H1 (cell line): ENCODE results near the gene CRCP. TPM values are rescaled to one million over a fixed set of nuclear protein-coding genes. Genes with fewer than 3 reads are reported as not detected.

Experiments used
- CTCF ChIA-PET: fragments of 300-600 bp; sonication (Branson Sonifier 250); formaldehyde crosslinking; loops from one replicate; lab custom pipeline; 2021; ENCODE audit not compliant: partially characterized antibody; lab: Charles Lee
- POLR2A ChIA-PET: fragments of 300-600 bp; sonication (Branson Sonifier 250); formaldehyde crosslinking; loops from one replicate; lab custom pipeline; 2021; ENCODE audit warnings: inconsistent platforms; ENCODE audit not compliant: partially characterized antibody; lab: Charles Lee
- DNase-seq, 2 experiments: peaks; one replicate each; pipeline versions ENCODE4 v3.0.0 to v3.0.0-alpha.2; 2010 to 2022; ENCODE audit warnings: low spot score in 2 of 2, low read depth in 1 of 2, mixed read lengths in 1 of 2
- FAIRE-seq: peaks from 2 replicates; lab custom pipeline; 2011; peaks lifted over from hg19 to GRCh38; lab: Jason Lieb, UNC
- H2AFZ ChIP-seq: 2 replicates; pipeline ENCODE4 v1.8.1; 2012; ENCODE audit warnings: low read length, inconsistent platforms
- H2AK5ac ChIP-seq: 2 replicates; pipeline ENCODE4 v1.6.1; 2013; ENCODE audit warnings: low read depth, low read length
- H2BK120ac ChIP-seq: replicated peaks from 2 replicates; pipeline ENCODE3; 2013; ENCODE audit warnings: low read depth, low read length, inconsistent platforms
- H2BK12ac ChIP-seq: 2 replicates; pipeline ENCODE4 v1.6.1; 2013; ENCODE audit warnings: low read depth, low read length
- H2BK15ac ChIP-seq: 2 replicates; pipeline ENCODE4 v1.6.1; 2013; ENCODE audit warnings: low read length
- H2BK20ac ChIP-seq: 2 replicates; pipeline ENCODE4 v1.6.1; 2013; ENCODE audit warnings: low read length
- H2BK5ac ChIP-seq: 2 replicates; pipeline ENCODE4 v1.6.1; 2013; ENCODE audit warnings: low read depth, low read length
- H3K14ac ChIP-seq: 2 replicates; pipeline ENCODE4 v1.6.1; 2013; ENCODE audit warnings: inconsistent platforms; ENCODE audit not compliant: insufficient read length
- H3K18ac ChIP-seq: 2 replicates; pipeline ENCODE4 v1.6.1; 2013; ENCODE audit warnings: low read length; ENCODE audit errors: extremely low read depth
- H3K23ac ChIP-seq: 2 replicates; pipeline ENCODE4 v1.6.1; 2013; ENCODE audit warnings: inconsistent platforms; ENCODE audit not compliant: insufficient read length
- H3K23me2 ChIP-seq: 2 replicates; pipeline ENCODE4 v1.6.1; 2013; ENCODE audit warnings: low read depth, low read length
- H3K27ac ChIP-seq: 2 replicates; pipeline ENCODE4 v1.6.1; 2011; ENCODE audit warnings: low read depth, low read length, inconsistent platforms
- H3K27me3 ChIP-seq, 4 experiments: replicated peaks in 1 of 4; 1 replicate in 1 of 4; 2 replicates in 3 of 4; pipeline versions ENCODE4 v1.6.1 to v1.8.1; 2011 to 2013; ENCODE audit warnings: low read length in 3 of 4, mild to moderate bottlenecking in 3 of 4, inconsistent platforms in 2 of 4, mixed read lengths in 2 of 4, moderate library complexity in 1 of 4; ENCODE audit not compliant: control insufficient read depth in 3 of 4, insufficient read depth in 3 of 4; ENCODE audit errors: extremely low read depth in 1 of 4
- H3K36me3 ChIP-seq, 4 experiments: 2 replicates each; pipeline versions ENCODE4 v1.6.1 to v1.8.1; 2011 to 2013; ENCODE audit warnings: mild to moderate bottlenecking in 4 of 4, low read length in 3 of 4, moderate library complexity in 2 of 4, control low read depth in 1 of 4, inconsistent platforms in 1 of 4; ENCODE audit not compliant: insufficient read depth in 4 of 4, control insufficient read depth in 2 of 4
- H3K4ac ChIP-seq: replicated peaks from 2 replicates; pipeline ENCODE3; 2013; ENCODE audit warnings: low read length, low read depth, mixed read lengths, inconsistent platforms; ENCODE audit not compliant: insufficient read length
- H3K4me1 ChIP-seq, 4 experiments: replicated peaks in 1 of 4; 1 replicate in 1 of 4; 2 replicates in 3 of 4; pipeline versions ENCODE4 v1.6.1 to v1.8.1; 2011 to 2013; ENCODE audit warnings: low read length in 3 of 4, inconsistent platforms in 2 of 4, mixed read lengths in 1 of 4; ENCODE audit not compliant: insufficient read depth in 4 of 4, control insufficient read depth in 3 of 4
- H3K4me2 ChIP-seq, 2 experiments: 2 replicates each; pipeline versions ENCODE4 v1.6.1 to v1.8.1; 2011 to 2013; ENCODE audit warnings: low read depth in 2 of 2, low read length in 2 of 2, control low read depth in 1 of 2, inconsistent platforms in 1 of 2, mild to moderate bottlenecking in 1 of 2; ENCODE audit not compliant: insufficient read depth in 1 of 2
- H3K4me3 ChIP-seq, 4 experiments: fragments of 200-600, 300-600 bp in 1 of 4; sonication (generic), shearing (Covaris generic), sonication (Bioruptor Twin) in 1 of 4; 2 replicates each; pipeline versions ENCODE4 v1.5.1 to v1.8.1; 2011 to 2016; ENCODE audit warnings: low read length in 4 of 4, low read depth in 3 of 4, control low read depth in 2 of 4, inconsistent platforms in 2 of 4, mild to moderate bottlenecking in 2 of 4, mixed read lengths in 1 of 4, moderate library complexity in 1 of 4; ENCODE audit not compliant: insufficient read depth in 2 of 4; ENCODE audit errors: extremely low read depth in 1 of 4
- H3K56ac ChIP-seq: replicated peaks from 2 replicates; pipeline ENCODE3; 2013; ENCODE audit warnings: low read depth, mild to moderate bottlenecking, mixed read lengths, low read length, inconsistent platforms; ENCODE audit not compliant: insufficient read length
- H3K79me1 ChIP-seq: 2 replicates; pipeline ENCODE4 v1.6.1; 2013; ENCODE audit warnings: low read depth, low read length, control low read depth
- H3K79me2 ChIP-seq, 2 experiments: 2 replicates each; pipeline versions ENCODE4 v1.6.1 to v1.8.1; 2012 to 2013; ENCODE audit warnings: low read length in 2 of 2, mild to moderate bottlenecking in 2 of 2, inconsistent platforms in 1 of 2; ENCODE audit not compliant: insufficient read depth in 2 of 2, control insufficient read depth in 1 of 2
- H3K9ac ChIP-seq, 4 experiments: replicated peaks in 1 of 4; 1 replicate in 1 of 4; 2 replicates in 3 of 4; pipeline versions ENCODE4 v1.6.1 to v1.8.1; 2011 to 2013; ENCODE audit warnings: low read depth in 3 of 4, low read length in 3 of 4, control low read depth in 2 of 4, mild to moderate bottlenecking in 2 of 4, moderate library complexity in 2 of 4, inconsistent platforms in 1 of 4; ENCODE audit errors: extremely low read depth in 1 of 4
- H3K9me3 ChIP-seq, 2 experiments: 2 replicates each; pipeline versions ENCODE4 v1.6.1 to v1.8.1; 2012 to 2013; ENCODE audit warnings: mild to moderate bottlenecking in 2 of 2, moderate library complexity in 2 of 2, control low read depth in 1 of 2, inconsistent platforms in 1 of 2, low read depth in 1 of 2, low read length in 1 of 2, mixed read lengths in 1 of 2; ENCODE audit not compliant: insufficient read depth in 2 of 2
- H4K20me1 ChIP-seq, 2 experiments: replicated peaks in 1 of 2; 2 replicates each; pipeline versions ENCODE3 to v1.8.1; 2011 to 2013; ENCODE audit warnings: inconsistent platforms in 2 of 2, low read length in 2 of 2, mild to moderate bottlenecking in 1 of 2; ENCODE audit not compliant: insufficient read depth in 2 of 2, control insufficient read depth in 1 of 2
- H4K5ac ChIP-seq: 2 replicates; pipeline ENCODE4 v1.6.1; 2013; ENCODE audit warnings: low read length, low read depth, mixed read lengths, inconsistent platforms; ENCODE audit not compliant: insufficient read length
- H4K8ac ChIP-seq: 2 replicates; pipeline ENCODE4 v1.8.0; 2013; ENCODE audit warnings: mild to moderate bottlenecking, moderate library complexity, low read length, inconsistent platforms; ENCODE audit not compliant: insufficient read depth; ENCODE audit errors: extremely low read depth
- H4K91ac ChIP-seq: replicated peaks from 2 replicates; pipeline ENCODE3; 2013; ENCODE audit warnings: low read length, mixed read lengths, inconsistent platforms; ENCODE audit not compliant: insufficient read length
- BCL11A ChIP-seq, 2 experiments: IDR thresholded peaks; one replicate each; pipeline ENCODE4 v1.6.1; 2011; ENCODE audit warnings: low read depth in 2 of 2, low read length in 2 of 2, mild to moderate bottlenecking in 2 of 2
- BRCA1 ChIP-seq: IDR thresholded peaks from 2 replicates; pipeline ENCODE4 v1.6.1; 2012; ENCODE audit warnings: low read depth, low read length, improper control_type of control experiment
- CHD2 ChIP-seq: IDR thresholded peaks from 2 replicates; pipeline ENCODE4 v1.6.1; 2012; ENCODE audit warnings: low read length, improper control_type of control experiment
- JUND ChIP-seq: IDR thresholded peaks from 2 replicates; pipeline ENCODE4 v1.6.1; 2011; ENCODE audit warnings: mild to moderate bottlenecking, improper control_type of control experiment, low read length
- NANOG ChIP-seq: IDR thresholded peaks from 2 replicates; pipeline ENCODE4 v1.6.1; 2011; ENCODE audit warnings: low read length, low read depth, mild to moderate bottlenecking, inconsistent platforms; ENCODE audit not compliant: insufficient read depth, poor library complexity, severe bottlenecking
- RAD21 ChIP-seq, 2 experiments: IDR thresholded peaks in 1 of 2; conservative IDR thresholded peaks in 1 of 2; 2 replicates each; pipeline ENCODE4 v1.6.1; 2011; ENCODE audit warnings: low read depth in 2 of 2, low read length in 2 of 2, improper control_type of control experiment in 1 of 2, inconsistent platforms in 1 of 2, mild to moderate bottlenecking in 1 of 2, moderate library complexity in 1 of 2
- RFX5 ChIP-seq: IDR thresholded peaks from 2 replicates; pipeline ENCODE4 v1.6.1; 2011; ENCODE audit warnings: low read depth, low read length, improper control_type of control experiment, borderline replicate concordance
- RXRA ChIP-seq: IDR thresholded peaks from 2 replicates; pipeline ENCODE4 v1.6.1; 2011; ENCODE audit warnings: low read depth, mild to moderate bottlenecking, low read length, moderate library complexity; ENCODE audit not compliant: insufficient read depth
- SIN3A ChIP-seq, 2 experiments: IDR thresholded peaks in 1 of 2; conservative IDR thresholded peaks in 1 of 2; 2 replicates each; pipeline ENCODE4 v1.6.1; 2011 to 2012; ENCODE audit warnings: low read length in 2 of 2, improper control_type of control experiment in 1 of 2, low read depth in 1 of 2, mild to moderate bottlenecking in 1 of 2
- SUZ12 ChIP-seq: fragments of 200-600 bp; sonication (generic); IDR thresholded peaks from 2 replicates; pipeline ENCODE4 v1.6.1; 2012; ENCODE audit warnings: mild to moderate bottlenecking, inconsistent platforms, low read length, moderate library complexity, mixed read lengths
- WGBS, 2 experiments: shearing (Covaris generic) in 1 of 2; methylation state at CpG; one replicate each; pipeline versions ENCODE4 v1.1.6 to v1.1.7; 2013 to 2015; ENCODE audit warnings: low lambda C conversion rate in 2 of 2, mixed read lengths in 2 of 2, inconsistent platforms in 1 of 2, low coverage in 1 of 2, missing lambda C conversion rate in 1 of 2; ENCODE audit not compliant: insufficient replicate concordance in 2 of 2, insufficient coverage in 1 of 2, insufficient read length in 1 of 2; ENCODE audit errors: extremely low coverage in 1 of 2, missing lambda C conversion rate in 1 of 2; 5-methylcytosine and 5-hydroxymethylcytosine counted together
- polyA plus RNA-seq, 7 experiments: library from polyadenylated mRNA; depleted of rRNA in 3 of 7; stranded (reverse) in 5 of 7; unstranded in 2 of 7; fragments of >200 nt in 5 of 7; fragments of 200-250 nt in 2 of 7; gene quantifications; 1 replicate in 5 of 7; 2 replicates in 1 of 7; 4 replicates in 1 of 7; pipeline versions ENCODE4 v1.2.1 to v1.2.3, GENCODE V29; 2011 to 2013; ENCODE audit warnings: missing spikeins in 2 of 7, mixed read lengths in 2 of 7
- total RNA-seq: library from RNA; stranded (reverse); fragmentation: NEBNext Ultra II Directional; extraction: Animal tissue kit (Norgen Biotek cat#: 25700); gene quantifications from 2 replicates; pipeline ENCODE4 v1.2.1, GENCODE V29; 2021
- TF ChIP-seq, protein P1 (sequence below): IDR thresholded peaks from 2 replicates; pipeline ENCODE4 v1.6.1; 2012; ENCODE audit warnings: low read length, inconsistent platforms
- TF ChIP-seq, protein P2 (sequence below): IDR thresholded peaks from 2 replicates; pipeline ENCODE4 v1.6.1; 2012; ENCODE audit warnings: inconsistent platforms

CRCP gene
- total and polyA plus RNA-seq, 2 of the 8 experiments (the other 6 are each of a cell fraction or from before 2014, with no cell fraction given) = 15.0 to 29.3 TPM

DNA sequence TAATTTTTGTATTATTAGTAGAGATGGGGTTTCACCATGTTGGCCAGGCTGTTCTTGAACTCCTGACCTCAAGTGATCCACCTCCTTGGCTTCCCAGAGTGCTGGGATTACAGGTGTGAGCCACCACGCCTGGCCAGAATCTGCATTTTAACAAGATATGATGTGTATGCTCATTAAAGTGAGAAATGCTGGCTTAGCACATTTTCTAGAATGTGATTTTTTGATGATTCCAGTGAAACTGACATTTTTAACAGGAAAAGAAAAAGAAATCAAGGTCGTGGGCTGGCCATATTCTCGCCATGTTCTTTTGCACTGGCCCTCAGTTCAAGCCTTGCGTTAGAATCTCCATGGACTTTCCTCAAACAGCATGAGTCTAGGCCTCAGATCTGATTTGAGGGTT, 72.3 kb downstream of the CRCP start:
- Histone ChIP-seq H3K79me2 (no peaks in the 10 kb centered on the region), H2AFZ (no peak overlapping the region), H3K4me3 (no peak overlapping the region), H3K27me3 (no peaks in the 10 kb centered on the region), H3K4me2 (no peak overlapping the region), H4K8ac (no peak overlapping the region), H2BK20ac (no peak overlapping the region), H3K79me1 (no peaks in the 10 kb centered on the region), H2AK5ac (no peak overlapping the region), H3K14ac (no peak overlapping the region), H3K4me1 (no peaks in the 10 kb centered on the region), H3K56ac (no peak overlapping the region), H3K4ac (no peak overlapping the region), H3K18ac (no peak overlapping the region), H3K9ac (no peak overlapping the region), H4K5ac (no peak overlapping the region)
- FAIRE-seq = no peak
- POLR2A ChIA-PET = no interaction called here
- CTCF ChIA-PET = no interaction called here
- TF ChIP-seq SUZ12 (no peak), NANOG (no peak), SIN3A (conservative IDR thresholded peaks at IDR 0.05 in 1 of 2, IDR thresholded peaks at IDR 0.05 in 1 of 2; ENCODE audit: low read depth in 1 of 2, low read length in 2 of 2) (no peak), BCL11A (IDR thresholded peaks at IDR 0.05; ENCODE audit: low read depth in 2 of 2, low read length in 2 of 2) (no peak), BRCA1 (no peak), CHD2 (no peak), JUND (no peak), RXRA (no peak), RFX5 (no peak), RAD21 (IDR thresholded peaks at IDR 0.05 in 1 of 2, conservative IDR thresholded peaks at IDR 0.05 in 1 of 2; ENCODE audit: low read depth in 2 of 2, low read length in 2 of 2) (no peak)
- TF ChIP-seq, protein P1, sequence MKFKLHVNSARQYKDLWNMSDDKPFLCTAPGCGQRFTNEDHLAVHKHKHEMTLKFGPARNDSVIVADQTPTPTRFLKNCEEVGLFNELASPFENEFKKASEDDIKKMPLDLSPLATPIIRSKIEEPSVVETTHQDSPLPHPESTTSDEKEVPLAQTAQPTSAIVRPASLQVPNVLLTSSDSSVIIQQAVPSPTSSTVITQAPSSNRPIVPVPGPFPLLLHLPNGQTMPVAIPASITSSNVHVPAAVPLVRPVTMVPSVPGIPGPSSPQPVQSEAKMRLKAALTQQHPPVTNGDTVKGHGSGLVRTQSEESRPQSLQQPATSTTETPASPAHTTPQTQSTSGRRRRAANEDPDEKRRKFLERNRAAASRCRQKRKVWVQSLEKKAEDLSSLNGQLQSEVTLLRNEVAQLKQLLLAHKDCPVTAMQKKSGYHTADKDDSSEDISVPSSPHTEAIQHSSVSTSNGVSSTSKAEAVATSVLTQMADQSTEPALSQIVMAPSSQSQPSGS = no peak
- TF ChIP-seq, protein P2, sequence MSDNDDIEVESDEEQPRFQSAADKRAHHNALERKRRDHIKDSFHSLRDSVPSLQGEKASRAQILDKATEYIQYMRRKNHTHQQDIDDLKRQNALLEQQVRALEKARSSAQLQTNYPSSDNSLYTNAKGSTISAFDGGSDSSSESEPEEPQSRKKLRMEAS = no peak
- TF ChIP-seq, all 59 proteins: peak for 0
- Histone ChIP-seq H2BK15ac (no peak overlapping the region), H2BK12ac (no peak overlapping the region), H4K20me1 (no peaks in the 10 kb centered on the region), H3K27ac (no peak overlapping the region), H3K23me2 (no peaks in the 10 kb centered on the region; the same call in 1 of the 2 replicates), H3K9me3 (peaks cover 0 to 3% of the 10 kb centered on the region in 2 experiments; a peak in 1 of 4 replicates), H3K23ac (no peak overlapping the region), H2BK120ac (no peak overlapping the region), H4K91ac (no peak overlapping the region), H2BK5ac (no peak overlapping the region), H3K36me3 (no peaks in the 10 kb centered on the region)
- 79% methylated on average over 4 of the region's 4 CpGs; no CpG with 5 or more reads in 1 of the 2 experiments for WGBS, 2 experiments
- no peak for DNase-seq
